GM19239 (cell line): Measurements from ENCODE around the gene MBTPS1.
A peak's percentile ranks its signal among the peaks of the same experiment; 100 is the strongest.

Experiments used
- DNase-seq: peaks from one replicate; pipeline ENCODE4 v3.0.0; 2011; ENCODE audit warnings: low spot score; ENCODE audit not compliant: insufficient read length
- FAIRE-seq: peaks from 2 replicates; lab custom pipeline; 2011; peaks lifted over from hg19 to GRCh38; lab: Jason Lieb, UNC

The MBTPS1 gene

DNA sequence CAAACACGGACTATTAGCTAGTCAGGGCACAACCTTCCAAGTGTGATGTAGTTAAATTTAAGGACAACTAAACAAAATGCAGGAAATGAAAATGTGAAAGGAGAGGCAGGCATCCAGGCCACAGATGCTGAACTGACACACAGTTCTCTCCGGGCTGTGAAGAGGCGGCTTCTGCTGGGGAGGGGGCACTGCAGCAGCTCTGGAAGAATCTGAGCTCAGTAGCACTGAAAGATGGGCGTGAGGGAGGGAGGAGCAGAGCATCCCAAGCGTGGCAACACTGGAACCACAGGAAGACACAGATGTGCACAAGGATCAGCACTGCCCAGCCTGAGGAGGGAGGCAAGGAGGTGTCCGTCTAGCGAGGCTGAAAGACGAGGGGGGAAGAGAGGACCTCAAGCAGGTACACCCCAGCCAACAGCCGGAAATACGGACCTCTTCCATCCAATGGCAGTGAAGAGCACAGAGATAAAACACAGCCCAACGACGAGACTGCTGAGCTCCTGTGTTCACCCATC is 11.4 kb downstream of the MBTPS1 start:
- no peak for FAIRE-seq
- DNase-seq, result no peak

DNA sequence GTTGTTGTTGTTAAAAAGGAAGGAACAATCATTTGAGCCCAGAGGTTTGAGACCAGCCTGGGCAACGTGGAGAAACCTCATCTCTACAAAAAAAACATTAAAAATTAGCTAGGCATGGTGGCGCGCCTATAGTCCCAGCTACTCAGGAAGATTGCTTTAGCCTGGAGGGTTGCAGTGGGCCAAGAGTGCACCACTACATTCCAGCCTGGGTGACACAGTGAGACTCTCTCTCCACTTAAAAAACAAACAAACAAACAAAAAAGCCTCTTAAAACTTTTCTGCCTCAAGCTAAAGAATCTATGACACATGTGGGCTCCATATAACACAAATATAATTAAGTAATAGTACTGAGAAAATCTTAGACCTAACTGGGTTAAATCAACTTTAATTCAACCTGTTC is 12.5 kb downstream of the MBTPS1 start:
- DNase-seq (no peak), FAIRE-seq (no peak)

DNA sequence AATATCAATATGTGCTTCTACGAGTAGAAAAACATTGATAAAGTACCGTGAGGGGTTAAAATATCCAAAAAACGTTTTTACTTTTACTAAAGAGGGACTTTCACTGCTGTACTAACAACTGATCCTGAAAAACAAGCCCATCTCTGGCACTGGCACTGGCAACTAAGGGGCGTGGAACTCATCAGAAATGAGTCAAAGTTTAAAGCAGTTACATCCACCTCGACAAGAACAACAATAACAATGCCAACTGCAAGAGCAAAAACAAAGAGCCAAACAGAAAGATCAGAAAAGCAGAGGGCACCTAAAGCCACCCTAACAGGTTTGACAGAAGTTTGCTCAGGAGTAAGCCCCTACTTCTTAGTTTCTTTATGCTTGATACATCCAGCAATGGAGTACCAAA is 13.1 kb downstream of the MBTPS1 start:
- FAIRE-seq (no peak), DNase-seq (no peak)

DNA sequence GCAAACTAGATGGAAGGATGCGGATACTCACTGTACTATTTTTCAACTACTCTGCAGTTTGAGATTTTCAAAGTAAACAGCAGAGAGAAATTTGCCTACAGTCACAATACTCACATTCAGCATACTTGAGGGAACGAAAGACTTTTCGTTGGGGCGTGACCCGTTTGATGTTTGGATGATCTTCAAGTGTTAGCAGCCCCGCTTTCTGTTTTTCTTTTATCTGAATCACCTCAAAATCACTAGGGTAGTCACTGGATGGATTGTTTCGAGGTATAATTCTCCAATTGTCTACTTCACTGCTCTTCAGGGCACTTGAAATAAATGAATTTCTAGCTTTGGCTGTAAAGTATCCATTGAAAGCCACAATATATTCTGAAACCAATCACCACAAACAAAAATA is 17.8 kb downstream of the MBTPS1 start:
- DNase-seq (no peak), FAIRE-seq (no peak)

DNA sequence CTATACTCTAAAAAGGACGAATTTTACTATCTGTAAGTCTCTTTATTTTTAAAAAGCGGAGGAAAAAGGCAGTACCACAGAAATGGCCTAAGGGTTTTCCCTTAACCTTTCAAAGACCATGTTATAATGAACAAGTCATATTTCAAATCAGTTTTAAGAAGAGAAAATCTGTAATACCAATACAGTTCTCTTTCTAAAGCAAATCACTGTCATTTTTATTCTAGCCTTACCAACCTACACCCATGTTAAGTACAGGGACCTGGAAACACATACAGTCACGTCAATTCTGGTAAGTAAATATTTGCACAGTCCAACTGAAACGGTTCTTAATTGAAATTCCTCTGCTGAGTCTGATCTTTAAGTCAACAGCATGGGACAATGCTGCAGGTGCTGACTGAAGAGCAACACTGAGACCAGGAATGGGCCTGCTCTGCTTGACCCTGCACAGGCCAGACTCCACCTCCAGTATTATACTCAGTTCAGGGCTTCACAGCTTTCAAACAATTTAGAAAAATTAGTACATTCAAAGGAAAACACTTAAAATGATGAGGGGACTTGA is 20.2 kb downstream of the MBTPS1 start:
- FAIRE-seq, result no peak
- no peak for DNase-seq

DNA sequence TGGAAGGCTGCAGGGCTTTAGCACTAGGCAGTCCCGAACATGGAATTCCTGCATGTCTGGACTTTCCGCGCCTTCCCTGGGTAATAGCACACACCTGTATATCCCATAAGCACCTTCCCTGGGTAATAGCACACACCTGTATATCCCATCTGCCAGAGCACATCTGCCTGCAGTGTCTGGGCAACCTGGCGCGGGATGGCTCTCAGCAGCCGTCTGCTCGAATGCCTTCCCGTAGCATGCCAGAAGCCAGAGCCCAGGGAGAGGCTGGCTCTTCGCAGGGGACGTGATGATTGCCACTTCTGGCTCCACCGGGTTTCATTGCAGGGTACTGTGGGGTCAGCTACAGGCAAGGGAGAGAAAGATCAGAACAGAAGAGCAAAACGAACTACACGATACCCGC is 21.3 kb downstream of the MBTPS1 start:
- DNase-seq (no peak), FAIRE-seq (no peak)

DNA sequence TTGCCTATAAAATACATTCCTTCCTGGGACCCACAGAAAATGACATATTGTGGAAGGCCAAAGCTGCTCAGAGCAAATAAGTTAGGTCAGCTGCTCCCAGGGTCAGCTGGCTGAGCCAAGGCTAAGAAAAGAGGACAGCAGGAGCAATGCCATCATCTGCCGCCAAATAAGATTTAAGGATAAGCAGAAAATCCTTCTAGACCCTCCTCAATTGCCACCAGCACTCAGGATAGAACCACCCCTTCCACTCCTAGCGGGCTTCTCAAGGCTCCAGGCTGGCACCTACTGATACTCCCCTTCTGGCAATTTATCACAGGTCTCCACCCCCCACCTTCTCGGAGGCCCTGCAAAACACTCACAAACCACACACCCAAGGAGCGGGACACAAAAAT is 22.9 kb downstream of the MBTPS1 start:
- FAIRE-seq, result no peak
- DNase-seq, result no peak

DNA sequence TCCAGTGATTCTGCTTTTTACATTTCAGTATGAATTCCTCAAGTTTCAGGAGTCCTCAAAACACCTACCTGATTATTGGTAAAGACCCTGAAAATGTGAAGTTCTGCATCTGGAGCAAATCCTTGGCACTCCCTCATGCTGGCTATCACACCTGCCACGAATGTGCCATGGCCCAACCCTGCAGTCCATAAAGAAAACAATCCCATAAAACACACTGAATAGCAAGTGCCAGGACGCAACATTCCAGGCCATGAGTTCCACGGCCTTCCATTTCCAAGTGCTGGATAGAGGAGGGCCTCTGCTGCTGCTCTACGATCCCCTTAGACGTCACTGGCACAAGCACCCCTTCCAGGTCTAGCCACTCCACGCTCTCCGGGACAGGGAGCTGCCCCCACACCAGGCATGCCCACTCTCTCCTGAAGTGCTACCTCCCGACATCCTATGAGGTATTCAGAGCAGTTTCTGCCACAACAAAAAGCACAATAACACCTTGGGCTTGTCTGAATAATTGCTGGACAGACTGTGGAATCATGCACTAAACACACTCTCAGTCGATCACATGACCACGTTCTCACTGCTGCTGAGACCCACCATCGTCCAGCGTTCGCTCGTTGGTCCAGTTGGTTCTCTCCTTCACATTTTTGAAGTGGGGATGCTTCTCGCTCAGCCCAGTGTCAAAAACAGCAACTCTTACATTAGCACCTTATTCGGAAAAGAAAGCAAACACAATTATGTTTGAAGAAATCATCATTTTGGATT is 23.4 kb downstream of the MBTPS1 start:
- no peak for DNase-seq
- FAIRE-seq, result no peak

DNA sequence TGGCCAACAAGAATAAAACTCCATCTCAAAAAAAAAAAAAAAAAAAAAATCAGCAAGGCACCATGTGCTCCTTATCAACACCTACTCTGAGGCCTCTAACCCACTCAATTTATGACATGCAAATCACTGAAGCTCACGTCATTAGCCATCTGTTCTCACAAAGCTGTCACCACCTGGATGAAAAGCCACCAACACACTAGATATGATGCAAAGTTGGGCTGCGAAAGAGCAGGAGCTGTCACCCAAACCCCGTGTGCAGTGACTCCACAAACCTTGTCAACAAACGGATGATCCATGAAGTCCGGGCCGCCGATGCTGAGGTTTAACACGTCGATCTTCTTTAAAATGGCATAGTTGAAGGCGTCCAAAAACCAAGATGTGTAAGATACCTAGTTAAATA is 25.3 kb downstream of the MBTPS1 start:
- DNase-seq (no peak), FAIRE-seq (no peak)

DNA sequence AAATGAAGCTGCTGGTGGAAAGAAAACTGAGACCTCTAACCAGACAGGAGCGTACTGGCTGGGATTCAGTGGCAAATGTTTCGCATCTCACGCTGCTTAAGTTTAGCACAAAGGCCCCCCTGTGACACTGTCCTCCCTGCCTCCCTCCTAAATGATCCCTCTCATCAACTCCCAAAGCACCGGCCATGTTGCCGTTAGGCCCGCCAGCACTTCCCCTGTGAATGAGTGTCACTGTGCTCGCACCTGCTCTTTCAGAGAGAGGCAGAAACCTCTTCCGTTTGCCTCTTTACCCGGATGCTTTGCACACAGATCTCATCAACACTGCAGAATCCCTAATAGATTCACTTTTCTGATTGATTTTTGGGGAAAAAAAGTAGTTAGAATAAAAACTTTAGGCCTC is 26.5 kb downstream of the MBTPS1 start:
- no peak for FAIRE-seq
- no peak for DNase-seq

DNA sequence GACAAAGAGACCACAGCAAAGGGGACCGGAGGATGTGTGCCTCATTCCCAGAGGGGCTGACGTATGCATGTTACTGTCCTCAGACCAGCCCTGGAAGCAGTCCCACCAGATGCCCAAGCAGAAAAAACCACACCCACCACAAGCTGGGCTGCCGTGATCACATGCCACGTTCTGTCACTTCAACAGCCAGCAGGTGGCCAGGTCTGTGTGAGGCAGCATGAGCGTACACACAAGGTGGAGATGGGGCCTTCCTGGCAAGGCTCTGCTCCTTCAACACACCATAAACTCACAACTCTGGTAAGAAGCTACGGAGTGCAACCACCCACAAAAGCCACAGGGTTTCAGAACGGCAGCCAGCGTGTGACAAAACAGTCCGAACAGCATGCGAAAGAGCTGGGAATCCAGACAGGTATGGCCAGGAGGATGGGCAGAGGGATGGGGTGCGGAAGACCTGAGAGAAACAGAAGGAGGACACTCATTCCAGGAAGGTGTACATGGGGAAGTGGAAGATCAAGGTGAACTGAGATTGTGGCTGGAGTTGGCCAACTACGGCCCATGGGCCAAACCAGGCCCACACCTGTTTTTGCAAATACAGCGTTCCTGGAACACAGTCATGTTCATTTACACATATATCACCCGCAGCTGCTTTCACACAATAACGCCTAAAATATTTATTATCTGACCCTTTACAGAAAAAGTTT is 27.9 kb downstream of the MBTPS1 start:
- DNase-seq (peak; percentile 50), FAIRE-seq (peak; percentile 99)

DNA sequence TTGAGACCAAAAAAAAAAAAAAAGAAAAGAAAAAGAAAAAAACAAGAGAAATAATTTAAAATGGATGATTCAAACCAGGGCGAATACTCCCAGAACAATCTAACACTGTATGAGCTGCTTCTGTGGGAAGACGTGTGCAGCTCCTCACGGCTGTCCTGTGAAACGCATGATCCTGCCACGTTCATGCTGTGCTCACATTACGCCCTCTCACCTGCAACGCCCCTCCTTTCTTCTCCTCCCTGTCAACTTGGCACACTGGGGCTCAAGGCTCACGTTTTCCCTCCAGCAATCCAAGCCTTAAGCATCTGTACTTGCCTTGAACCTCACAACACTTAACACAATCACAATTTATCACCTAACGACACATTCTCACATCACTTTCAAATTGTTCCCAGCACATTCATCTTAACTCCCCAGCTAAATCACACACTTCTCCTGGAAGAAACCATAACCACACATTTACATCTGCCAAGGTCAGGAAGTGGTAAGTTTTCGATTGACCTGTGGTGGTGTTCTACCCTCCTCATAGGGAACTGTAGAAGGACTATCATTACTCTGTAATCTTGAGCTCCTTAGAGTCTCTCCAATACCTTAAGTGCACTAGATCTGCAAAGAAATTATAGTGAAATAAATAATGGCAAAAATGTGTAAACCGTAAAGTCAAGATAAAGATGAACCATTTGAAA is 29.1 kb downstream of the MBTPS1 start:
- peak; percentile 93 for FAIRE-seq

DNA sequence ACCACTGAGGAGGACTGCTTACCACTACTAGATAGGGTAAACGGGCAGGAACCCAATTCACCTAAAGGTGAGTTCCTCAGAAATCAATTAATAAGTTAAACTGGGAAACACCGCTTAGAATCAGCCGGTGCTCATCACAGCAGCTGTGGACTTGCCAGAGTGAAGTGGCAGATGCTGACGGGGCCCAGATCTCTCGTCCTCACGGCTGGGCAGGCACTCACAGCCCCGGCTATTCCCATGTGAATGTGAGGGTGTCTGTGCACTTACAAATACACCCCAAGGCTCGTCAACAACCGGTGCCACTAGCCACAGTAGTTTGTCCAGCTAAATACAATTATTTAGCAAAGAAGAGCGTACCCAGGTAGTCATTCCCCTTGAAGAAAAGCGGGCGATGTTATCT is 29.7 kb downstream of the MBTPS1 start:
- FAIRE-seq (no peak), DNase-seq (no peak)

More for the DNA sequence above, 29.1 kb downstream of the MBTPS1 start:
- DNase-seq, result no peak

DNA sequence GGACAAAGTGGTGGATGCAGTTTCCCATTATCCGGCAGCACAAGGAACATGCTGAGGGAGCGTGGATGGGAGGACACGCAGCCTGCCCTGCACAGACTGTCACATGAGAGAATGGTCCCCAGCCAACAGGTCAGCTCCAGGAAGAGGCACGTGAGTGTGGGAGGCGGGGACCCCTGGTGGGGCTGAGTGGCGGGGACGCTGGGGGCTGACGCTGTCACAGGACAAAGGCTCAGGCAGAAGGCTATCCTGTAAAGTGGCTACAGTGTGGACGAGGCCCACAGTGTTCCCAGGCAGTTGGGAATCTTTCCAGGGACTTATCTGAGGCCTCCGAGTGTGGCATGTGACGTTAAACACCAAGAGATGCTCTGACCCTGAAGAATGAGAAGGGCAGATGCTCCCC is 30.4 kb downstream of the MBTPS1 start:
- DNase-seq (no peak), FAIRE-seq (no peak)

DNA sequence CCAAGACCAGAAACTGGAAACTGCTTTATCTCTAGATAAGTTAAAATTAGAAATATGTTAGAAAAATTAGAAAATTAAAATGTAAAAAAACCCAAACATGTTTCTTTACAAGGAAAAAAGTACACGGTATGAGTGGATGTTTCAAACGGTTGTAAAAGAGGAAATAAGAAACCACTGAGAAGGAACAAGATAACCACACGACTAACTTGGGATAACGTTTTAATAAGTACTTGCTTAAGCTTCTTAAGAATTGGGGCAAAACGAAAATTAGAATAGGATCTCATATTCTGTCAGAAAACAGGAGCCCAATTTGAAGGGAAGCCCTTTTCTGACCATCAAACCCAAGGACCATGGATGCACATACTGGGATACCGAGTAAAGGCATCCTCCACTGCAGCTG is 31.0 kb downstream of the MBTPS1 start:
- FAIRE-seq (peak; percentile 69), DNase-seq (no peak)

DNA sequence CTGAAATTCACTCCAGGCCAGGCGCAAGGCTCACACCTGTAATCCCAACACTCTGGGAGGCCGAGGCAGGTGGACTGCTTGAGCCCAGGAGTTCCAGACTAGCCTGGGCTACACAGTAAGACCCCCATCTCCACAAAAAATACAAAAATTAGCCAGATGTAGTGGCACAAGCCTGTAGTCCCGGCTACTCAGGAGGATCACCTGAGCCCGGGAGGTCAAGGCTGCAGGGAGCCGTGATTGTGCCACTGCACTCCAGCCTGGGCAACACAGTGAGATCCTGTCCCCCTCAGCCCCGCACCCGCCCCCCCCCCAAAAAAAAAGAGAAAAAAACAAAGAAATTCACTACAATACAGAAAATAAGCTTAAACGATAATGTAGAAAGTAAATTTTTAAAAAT is 31.5 kb downstream of the MBTPS1 start:
- no peak for DNase-seq
- no peak for FAIRE-seq

DNA sequence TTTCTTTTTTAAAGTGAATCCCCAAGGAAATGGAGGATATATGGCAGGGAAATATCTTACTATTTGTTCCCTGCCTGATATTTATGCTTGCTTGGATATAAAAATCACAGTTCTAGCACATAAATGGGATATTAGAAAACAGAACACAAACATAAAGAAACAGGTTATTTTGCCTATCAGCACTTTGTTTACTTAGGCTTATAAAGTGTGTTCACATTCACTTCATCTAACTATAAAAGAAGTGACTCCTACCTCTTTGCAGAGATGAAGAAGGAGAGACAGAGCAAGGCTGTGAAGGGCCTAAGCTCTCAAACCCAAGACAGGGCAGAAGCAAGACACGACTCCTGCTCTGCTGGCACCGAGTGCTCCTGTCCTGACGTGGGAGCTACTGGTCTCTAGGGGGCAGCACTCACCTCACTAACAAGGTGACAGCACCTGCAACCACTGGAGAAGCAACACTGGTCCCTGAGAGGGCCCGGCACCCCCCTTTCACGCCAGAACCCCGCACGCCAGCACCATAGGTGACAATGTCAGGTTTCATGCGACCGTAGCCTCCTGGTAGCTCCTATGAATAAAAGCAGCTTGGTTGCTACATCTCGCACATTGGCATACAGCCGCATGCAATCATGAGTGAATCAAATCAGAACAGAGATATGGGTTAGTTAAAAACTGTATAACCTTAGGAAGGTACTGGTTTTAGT is 32.0 kb downstream of the MBTPS1 start:
- FAIRE-seq (peak; percentile 92), DNase-seq (peak; percentile 70)

DNA sequence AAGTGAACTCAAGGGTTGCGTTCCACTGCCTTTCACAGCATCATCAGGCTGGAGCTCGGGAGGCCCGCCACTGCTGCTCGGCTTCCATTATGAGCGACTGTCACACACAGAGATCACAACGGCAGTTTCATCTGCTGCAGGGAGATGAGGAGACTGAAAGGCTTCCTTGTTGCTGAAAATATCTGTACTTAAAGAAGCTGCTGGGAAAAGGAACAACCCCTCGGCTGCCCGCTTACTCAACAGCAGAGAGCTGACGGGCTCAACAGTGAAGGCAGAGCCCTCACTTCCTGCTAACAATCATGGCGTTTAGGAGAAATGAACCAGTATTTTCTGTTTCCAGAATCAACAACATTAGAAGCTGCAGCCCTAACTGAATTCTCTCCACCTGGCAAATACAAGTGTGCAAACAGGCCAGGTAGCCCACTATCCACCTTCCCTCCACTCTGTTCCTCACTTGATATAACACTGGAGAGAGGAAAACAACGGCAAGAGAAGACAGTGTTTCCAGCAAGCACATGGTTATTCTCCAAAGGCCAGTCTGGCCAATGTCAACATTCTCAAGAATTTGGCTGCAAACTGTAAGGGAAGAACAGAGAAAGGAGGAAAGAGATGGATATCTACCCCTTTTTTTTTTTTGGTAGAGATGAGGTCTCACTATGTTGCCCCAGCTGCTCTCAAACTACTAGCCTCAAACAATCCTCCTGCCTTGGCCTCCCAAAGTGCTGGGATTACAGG is 33.7 kb downstream of the MBTPS1 start:
- FAIRE-seq (no peak), DNase-seq (no peak)

DNA sequence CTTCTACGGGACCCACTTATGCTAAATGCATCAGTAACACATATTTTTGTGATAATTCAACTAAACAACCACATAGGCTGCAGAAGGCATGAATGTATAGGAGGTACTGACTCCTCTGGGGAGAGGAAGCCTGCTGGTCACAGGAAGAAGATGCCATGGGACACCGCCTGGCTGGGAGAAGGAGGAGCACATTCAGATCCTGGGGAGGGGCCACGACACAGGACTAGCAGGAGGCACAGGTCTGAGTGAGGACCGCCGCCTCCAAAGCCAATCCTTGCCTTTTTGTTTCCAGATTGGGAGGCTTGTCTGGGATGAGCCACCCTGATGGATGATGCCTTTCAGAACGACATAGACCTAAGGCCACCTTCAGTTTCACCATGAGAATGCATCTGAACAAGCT is 34.6 kb downstream of the MBTPS1 start:
- no peak for FAIRE-seq
- no peak for DNase-seq
